Activated CD4-positive, alpha-beta T cell treated with anti-CD3 and anti-CD28 coated beads for 1 hour (primary cell): ENCODE data around the gene ACSS1.

Experiments
- DNase-seq: peaks from one replicate; pipeline ENCODE4 v3.0.0-alpha.2; 2020

Gene ACSS1

DNA sequence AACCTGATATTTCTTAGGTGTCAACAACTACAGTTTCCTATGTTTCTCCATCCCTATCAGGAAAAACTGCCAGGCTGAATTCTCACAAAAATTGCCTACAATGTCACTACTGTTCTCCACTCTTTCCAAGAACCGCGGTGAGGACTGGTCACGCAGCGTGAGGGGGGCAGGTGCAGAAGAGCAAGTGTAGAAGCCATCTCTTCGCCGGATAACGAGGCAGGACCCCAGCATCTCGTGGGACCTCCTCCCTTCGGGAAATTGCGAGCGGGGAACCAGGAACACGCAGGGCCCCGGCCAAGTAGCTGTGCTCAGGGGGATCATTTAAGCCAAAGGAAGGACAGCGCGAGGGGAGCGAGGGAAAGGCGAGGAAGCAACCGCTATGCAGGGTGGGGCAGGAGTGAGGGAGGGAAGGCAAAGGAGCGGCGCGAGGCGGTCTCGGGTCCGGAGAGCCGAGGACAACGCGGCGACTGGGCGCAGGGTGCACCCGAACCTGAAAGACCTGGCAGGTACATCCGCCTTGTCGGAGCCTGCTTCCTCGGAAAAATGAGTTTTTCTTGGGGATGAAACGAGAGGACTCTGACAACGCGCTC is 65.9 kb downstream of the ACSS1 start:
- DNase-seq = no peak

DNA sequence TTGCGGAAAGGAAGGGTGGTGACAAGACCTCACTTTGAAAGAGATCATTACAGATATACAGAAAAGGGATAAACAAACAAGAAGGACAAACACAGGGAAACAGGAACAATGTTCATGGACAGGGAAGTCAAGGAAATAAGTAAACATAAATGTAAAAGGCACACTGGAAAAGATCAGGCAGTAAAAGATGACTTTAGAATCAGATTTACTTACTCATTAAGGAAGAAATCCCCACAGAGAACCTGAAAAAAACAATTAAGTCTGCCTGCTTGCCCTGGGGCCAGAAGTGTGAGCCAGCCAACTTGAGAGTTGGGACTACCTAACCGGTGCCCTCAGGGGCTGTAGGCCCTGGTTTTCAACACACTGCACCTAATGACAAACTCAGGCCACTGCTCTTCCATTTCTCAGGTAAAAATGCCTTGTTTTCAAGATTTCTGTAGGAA is 67.1 kb downstream of the ACSS1 start:
- no peak for DNase-seq

DNA sequence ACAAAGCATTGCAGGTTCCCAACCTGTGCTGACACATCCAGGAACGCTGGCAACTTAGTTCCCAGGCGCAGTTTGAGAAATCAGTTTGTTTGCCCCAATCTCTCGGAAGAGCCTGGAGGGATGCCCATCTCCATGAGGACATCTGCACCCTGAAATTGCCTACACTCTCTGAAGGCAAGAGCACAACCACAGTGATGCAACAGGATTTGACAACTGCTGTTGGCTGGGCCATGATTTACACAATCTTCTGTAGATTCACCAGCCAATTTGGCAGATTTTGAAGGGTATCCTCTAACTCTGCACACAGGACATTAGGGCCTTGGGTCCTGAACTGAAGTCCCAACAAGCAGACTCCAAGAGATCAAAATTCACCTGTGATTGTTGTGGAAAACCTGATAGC is 68.8 kb downstream of the ACSS1 start:
- DNase-seq = no peak

DNA sequence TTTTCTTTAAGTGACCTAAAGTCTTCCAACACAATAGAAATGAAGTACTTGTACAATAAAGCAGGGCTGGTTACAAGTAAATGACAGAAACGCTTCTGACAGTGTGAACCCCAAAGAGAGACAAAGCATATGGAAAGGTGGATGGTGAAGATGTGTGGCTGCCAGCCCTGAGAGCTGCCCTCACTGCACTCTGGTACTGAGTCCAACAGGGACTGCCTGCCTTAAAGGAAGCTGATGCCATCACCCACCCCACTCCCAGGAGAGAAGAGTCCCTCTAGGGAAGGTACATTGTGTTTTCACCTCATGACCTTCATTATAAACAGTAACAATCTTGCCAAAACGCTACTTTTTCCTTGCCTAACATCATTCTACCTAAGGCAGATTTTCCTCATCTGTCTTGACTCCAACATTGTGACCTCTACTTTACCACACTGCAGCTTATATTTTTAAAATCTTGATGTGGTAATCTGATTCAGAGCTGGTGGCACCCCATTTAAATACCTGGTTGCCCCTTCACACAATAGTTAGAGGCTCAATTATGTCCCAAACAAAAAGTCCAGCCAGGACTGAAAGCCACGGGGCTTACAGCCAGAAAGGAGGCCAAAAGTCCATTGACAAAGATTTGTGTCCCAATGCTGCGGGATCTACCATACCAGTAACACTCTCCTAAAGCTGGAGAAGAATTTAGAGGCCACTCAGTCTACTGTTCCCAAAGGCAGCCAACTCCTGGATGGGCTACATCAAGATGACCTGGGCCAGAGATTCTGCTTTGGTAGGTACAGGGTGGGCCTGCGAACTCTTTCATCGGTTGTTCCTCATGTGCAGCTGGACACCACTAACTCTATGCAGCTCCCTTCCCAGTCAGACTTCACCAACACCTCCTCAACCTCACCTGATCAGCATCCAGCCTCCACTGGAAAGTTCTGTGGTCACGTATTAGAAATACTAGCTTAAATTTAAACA is 69.8 kb downstream of the ACSS1 start:
- no peak for DNase-seq

DNA sequence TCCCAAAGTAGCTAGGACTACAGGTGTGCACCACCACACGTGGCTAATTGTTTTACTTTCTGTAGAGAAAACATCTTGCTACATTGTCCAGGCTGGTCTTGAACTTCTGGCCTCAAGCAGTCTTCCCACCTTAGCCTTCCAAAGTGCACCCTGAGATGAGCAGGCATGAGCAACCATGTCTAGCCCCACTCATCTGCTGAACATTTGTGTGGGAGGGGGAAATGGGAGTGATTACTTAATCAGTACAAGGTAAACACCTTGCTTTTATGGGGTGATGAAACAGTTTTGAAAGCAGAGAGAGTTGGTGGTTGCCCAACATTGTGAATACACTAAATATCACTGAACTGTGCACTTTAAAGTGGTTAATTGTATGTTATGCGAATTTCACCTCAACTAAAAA is 70.7 kb downstream of the ACSS1 start:
- DNase-seq = no peak

DNA sequence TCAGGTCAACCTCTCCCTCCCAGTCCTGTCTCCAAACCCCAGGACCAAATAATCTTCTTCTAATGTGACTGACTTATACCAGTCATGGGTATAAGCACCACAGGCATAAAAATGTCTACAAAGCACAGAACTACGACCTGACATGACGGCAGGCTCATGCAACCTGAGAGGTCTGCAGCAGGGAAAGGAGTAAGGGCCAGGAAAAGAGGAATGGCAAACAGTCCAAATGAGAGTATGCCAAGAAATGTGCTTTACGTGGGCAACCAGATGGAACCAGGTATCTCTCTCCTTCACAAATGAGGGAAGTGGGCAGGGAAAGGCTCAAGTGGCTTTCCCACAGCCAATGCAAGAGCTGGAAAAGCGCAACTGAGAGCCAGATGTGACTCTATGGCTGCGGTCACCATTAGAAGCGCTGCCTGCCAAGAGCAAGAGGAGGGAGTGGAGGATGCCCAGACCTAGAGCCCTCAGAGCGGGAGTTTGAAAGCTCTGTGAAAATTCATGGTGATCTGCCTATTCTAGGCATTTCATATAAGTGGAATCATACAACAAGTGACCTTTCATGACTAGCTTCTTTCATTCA is 71.4 kb downstream of the ACSS1 start:
- DNase-seq = no peak

DNA sequence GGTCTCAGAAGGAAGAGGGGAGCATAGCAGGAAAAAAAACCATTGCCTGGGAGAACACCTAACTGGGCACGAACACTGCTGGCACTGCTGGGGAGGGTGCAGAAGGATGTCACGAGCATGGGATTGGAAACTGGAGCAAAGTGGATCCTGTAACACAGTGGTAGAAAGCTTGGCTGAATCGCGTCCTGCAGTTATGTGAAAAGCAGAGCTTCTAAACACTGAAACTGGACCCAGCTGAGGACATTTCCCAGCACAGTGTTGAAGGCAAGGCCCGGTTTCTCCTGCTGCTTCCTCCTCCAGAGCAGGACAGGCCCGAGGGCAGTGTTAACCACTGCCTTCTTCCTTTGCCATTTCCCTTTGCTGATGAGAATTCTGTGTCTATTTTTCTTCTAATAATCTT is 72.1 kb downstream of the ACSS1 start:
- DNase-seq = no peak

DNA sequence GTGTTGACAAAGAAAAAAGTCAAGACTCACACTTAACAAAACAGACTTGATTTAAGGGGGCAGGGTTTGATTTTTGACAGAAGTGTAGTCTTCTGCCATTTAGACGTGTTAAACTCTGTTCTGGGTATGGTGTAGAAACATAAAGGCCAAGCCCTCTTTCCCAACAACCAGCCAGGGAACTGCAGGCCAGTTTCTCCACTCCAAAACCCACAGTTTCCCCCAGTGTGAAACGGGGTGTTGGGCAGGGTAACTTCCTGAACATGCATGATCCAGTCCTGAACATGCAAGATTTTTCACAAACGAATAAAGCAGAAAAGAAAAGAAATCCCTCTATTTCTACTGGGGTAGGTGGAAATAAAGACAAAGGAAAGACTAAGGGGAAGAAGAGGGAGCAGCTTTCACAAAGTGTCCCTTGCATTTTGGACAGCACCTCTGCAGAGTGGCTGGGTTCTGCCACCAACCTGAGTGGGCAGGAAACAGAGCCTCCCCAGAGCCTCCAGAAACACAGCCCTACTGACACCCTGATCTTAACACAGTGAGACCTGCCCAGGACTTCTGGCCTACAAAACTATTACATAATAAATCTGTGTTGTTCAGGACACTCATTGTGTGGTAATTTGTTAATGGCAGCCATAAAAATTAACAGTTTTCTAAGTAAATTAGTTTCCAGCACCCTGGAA is 72.8 kb downstream of the ACSS1 start:
- no peak for DNase-seq

DNA sequence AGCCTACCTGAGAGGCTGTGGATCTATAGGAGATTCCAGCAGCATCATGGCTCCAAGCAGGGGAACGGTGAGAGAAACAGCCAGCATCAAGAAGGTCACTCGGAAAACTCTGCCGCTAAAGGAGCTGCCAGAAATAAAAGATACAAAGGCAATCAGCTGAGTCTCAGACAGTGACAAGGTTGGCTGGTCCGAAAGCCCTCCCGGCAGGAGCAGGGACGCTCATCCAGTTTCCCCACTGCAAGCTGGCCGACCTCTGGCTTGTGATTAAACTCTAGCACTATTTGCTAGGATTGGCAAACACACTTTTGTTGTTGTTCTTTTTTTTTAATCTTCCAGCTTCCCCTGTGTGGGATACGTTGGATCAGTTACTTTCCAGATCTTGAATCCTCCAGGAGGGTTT is 74.0 kb downstream of the ACSS1 start:
- no peak for DNase-seq

DNA sequence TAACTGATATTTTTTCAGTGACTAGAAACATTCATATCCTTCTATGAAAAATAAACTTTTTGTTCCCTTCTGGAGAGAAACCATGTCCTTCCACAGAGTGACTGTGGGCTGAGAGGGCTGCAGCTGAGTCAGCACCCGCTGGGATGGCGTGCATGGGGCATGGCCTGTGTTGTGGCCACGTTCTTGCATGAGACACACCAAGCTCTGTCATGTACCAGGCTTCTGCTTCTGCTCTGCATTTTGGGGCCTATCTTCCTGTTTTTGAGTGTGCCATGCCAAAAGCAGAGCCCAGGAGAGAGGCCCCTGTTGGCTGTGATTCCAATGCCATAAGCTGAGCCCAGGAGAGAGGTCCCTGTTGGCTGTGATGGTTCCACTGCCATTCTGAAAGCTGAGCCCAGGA is 76.1 kb downstream of the ACSS1 start:
- no peak for DNase-seq

DNA sequence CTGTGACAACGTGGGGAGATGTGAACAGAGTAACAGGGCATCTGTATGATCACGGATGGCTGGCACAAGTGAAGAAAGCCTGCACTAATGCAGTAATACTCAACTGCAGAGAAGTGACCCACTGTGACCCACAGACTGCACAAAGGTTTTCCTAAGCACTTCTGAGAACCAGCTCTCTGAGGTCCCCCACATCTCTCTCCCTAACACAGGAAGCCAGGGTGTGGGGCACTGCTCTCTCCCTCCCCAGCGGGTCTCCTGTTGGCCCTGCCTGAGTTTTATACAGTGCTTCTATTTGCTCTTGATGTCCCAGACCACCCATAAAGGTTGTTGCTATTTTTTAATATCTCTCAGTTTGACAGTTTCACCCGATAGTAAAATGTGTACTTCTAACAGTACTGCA is 76.7 kb downstream of the ACSS1 start:
- DNase-seq = no peak

DNA sequence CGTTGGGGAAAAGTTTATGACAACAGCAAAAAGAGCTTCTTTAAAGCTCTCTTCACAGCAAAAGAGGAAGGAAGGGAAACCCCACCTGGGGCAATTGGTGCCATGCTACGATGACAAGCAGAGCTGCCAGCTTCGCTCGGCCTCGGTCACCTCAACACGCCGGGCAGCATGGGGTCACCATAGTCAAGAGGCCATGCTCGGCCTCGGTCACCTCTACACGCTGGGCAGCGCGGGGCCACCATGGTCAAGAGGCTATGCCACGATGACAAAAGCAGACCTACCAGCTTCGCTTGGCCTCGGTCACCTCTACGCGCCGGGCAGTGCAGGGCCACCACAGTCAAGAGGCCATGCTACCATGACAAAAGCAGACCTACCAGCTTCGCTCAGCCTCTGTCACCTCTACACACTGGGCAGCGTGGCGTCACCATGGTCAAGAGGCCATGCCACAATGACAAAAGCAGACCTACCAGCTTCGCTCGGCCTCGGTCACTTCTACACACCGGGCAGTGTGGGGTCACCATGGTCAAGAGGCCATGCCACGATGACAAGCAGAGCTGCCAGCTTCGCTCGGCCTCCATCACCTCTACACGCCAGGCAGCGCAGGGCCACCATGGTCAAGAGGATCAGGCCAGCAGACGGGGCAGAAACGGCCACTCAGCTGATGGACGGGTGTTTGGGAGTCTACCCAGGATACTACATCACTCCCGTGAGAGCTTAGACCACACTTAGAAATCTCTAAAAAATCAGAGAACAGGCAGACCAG is 77.5 kb downstream of the ACSS1 start:
- DNase-seq = no peak

DNA sequence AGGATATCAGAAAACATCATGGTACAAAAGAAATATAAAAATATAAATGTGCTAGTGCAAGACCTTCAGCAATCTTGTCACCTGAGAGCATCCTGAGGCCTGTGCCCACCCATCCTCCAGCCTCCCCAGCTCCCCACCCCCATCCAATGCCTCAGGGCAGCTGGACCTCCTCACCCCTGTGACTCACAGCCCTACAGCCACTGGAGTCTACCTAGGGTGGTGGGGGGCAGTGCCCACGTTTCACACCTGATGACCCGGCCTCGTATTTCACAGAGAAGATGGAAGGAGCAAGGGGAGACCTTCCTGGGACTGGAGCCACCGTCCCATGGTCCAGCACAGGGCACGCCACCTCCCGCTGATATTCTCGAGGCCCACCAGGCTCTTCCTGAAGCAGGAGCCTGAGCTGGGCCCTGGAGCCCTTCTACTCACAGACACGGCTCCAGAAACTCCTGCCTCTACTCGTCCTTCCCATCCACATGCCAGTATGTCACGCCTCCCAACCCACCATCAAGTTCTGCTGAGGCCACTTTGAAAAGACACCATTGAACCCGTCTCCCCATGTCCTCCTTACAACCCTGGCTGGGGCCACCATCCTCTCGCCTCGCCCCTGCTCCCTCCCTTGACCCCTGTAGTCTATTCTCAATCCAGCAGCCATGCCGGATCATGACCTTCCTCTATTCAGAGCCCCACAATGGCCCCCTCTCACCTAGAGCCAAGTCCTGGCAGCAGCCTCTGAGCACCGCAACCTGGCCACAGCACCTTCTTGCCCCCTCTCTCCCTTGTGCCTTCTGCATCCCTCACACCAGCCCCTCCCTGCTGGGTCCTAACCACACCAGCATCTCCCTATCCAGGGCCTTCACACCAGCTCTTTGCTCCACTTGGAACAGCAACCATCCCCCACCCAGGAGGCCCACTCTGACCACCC is 78.6 kb downstream of the ACSS1 start:
- DNase-seq = no peak

DNA sequence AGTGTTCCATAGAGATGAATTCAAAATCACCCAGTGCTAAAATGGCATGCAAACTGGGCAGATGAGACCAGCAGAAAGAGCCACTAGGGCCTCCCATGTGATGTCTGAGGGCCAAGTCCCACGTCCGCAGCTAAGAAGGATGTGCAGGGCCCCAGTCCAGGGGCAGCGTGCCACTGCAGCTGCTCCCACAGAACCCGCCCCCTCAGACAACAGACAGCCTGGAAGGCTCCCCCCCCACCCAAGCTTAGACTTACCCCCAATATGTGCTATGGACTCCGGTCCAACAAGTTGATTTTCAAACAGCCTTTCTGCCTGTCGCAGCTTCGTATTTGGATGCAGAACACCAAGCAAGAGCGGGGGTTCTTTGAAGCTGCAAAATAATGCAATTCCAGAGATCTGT is 79.4 kb downstream of the ACSS1 start:
- no peak for DNase-seq

DNA sequence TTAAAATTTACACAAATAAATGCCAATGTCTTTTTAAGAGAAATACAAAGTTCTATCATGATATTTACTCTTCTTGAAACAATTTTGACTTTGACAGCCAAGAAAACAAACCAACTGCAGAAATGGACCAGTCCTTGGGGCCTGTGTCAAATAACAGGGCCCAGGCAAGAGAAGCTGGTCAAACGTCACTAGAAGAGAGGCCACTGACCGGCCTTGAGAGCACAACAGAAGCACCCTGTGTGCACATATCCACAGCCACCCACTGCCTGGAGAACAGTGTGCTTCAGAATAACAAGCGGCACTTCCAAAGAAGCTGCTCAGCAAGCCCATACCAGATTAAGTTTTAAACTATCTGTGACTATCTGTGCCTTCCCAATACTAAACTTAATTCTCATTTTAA is 80.1 kb downstream of the ACSS1 start:
- no peak for DNase-seq

DNA sequence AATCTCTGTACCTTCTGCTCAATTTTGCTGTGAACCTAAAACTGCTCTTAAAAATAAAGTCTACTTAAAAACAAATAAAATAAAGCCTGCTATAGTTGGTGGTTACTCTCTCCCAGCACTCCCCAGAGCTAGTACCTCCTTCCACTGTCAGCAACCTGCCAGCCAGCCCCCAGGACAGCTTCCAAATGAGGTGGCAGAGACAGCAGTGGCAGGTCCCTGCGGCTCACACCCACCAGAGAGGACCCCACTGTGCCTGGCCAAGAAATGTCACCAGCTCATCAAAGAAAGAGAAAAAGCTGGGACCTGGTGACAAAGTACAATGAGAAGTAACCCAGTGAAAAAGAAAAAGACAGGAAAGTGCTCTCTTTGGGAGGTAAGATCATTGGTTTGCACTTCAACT is 80.6 kb downstream of the ACSS1 start:
- no peak for DNase-seq

DNA sequence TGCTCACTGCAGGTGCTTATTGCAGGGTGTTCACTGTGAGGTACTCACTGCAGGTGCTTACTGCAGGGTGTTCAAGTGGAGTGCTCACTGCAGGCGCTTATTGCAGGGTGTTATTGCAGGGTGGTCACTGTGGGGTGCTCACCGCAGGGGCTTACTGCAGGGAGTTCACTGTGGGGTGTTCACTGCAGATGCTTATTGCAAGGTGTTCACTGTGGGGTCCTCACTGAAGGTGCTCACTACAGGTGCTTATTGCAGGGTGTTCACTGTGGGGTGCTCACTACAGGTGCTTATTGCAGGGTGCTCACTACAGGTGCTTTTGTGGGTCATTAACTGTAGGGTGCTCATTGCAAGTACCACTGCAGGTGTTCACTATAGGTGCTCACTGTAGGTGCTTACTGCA is 85.6 kb downstream of the ACSS1 start:
- no peak for DNase-seq

DNA sequence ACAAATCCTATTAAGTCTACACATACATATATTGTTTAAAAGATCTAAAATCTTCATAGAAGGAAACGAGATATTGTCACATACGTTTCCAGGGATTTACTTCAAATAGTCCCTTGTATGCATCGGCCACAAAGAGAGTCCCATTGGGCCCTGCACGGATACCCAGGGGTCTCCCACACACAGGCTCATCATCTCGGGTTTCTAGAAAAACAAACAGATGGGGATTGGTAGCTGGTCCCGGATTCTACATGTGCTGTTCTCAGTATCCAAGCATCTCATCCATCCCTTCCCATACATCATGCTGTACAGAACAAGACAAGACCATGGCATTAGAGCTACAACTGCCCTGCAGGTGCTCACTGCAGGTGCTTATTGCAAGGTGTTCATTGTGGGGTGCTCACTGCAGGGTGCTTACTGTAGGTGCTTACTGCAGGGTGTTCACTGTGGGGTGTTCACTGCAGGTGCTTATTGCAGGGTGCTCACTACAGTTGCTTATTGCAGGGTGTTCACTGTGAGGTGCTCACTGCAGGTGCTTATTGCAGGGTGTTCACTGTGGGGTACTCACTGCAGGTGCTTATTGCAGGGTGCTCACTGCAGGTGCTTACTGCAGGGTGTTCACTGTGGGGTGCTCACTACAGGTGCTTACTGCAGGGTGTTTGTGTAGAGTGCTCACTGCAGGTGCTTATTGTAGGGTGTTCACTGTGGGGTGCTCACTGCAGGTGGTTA is 86.4 kb downstream of the ACSS1 start:
- DNase-seq = no peak

DNA sequence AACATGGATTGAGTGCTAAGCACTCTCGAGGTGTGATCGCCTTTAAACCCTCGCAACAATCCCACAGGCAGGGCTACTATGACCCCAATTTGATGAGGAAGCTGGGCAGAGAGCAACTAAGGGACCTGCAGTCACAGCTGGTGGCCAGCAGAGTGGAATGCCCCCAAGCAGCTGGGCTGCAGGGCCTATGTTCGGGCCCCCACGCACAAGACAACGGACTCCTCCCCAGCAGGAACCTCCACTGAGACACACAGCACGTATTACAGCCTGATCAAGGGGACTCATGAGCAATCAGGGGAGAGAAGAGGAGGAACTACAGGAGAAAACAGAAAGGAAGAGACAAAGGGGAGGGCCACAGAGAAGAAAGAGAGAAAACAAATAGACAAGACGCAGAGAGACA is 87.2 kb downstream of the ACSS1 start:
- no peak for DNase-seq

DNA sequence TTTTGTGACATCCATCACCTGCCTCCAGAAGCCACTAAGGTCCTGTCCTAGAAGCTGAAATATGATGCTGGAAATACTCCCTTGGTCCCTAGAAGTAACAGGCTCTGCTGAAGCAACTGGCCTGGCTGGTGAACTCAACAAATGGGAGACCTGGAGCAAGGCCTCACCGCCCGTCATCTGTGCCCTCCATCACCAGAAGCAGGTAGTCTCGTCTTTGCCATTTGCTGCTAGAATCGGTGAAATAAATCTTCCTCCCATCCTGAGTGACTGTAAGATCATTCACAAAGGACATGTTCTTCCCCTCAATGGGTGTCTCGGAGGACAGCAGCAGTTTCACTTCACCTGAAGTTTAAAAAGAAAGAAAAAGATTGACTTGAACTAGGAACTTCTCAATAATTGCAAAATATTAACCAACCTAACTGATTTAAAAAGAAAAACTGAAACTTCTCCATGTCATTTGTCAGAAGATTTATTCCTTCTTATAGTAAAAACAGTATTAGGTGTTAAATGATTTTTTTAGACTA is 87.8 kb downstream of the ACSS1 start:
- no peak for DNase-seq
